Mesendoderm (in vitro differentiated cells): Measurements from ENCODE around the gene CDC42EP4.

Experiments
- DNase-seq: peaks from one replicate; pipeline ENCODE4 v3.0.0; 2013
- H2AK5ac ChIP-seq: 2 replicates; pipeline ENCODE4 v1.6.1; 2013; ENCODE audit warnings: low read length, inconsistent platforms
- H2BK120ac ChIP-seq: 2 replicates; pipeline ENCODE4 v1.6.1; 2013; ENCODE audit warnings: low read depth, mild to moderate bottlenecking, low read length, moderate library complexity, mixed read lengths
- H2BK15ac ChIP-seq: replicated peaks from 2 replicates; pipeline ENCODE4 v1.6.1; 2013; ENCODE audit warnings: low read depth, mild to moderate bottlenecking, moderate library complexity
- H2BK5ac ChIP-seq: 2 replicates; pipeline ENCODE4 v1.6.1; 2013; ENCODE audit warnings: low read length, inconsistent platforms
- H3K18ac ChIP-seq: 2 replicates; pipeline ENCODE4 v1.6.1; 2013; ENCODE audit warnings: mild to moderate bottlenecking, low read length, mixed read lengths
- H3K23ac ChIP-seq: one replicate; pipeline ENCODE4 v1.6.1; 2013; ENCODE audit warnings: low read length
- H3K27ac ChIP-seq: 2 replicates; pipeline ENCODE4 v1.5.1; 2013; ENCODE audit warnings: low read depth, mild to moderate bottlenecking, inconsistent platforms, low read length, moderate library complexity
- H3K27me3 ChIP-seq: 2 replicates; pipeline ENCODE4 v1.6.1; 2013; ENCODE audit warnings: low read length, control low read depth, mild to moderate bottlenecking, inconsistent platforms; ENCODE audit not compliant: insufficient read depth, poor library complexity
- H3K36me3 ChIP-seq: 2 replicates; pipeline ENCODE4 v1.6.1; 2013; ENCODE audit warnings: low read length, inconsistent platforms; ENCODE audit not compliant: control insufficient read depth, insufficient read depth
- H3K4ac ChIP-seq: one replicate; pipeline ENCODE4 v1.6.1; 2013; ENCODE audit warnings: low read depth, mild to moderate bottlenecking, low read length, moderate library complexity
- H3K4me1 ChIP-seq: 2 replicates; pipeline ENCODE4 v1.6.1; 2013; ENCODE audit warnings: low read depth, low read length, inconsistent platforms; ENCODE audit not compliant: control insufficient read depth
- H3K4me2 ChIP-seq: 2 replicates; pipeline ENCODE4 v1.6.1; 2013; ENCODE audit warnings: low read length
- H3K4me3 ChIP-seq: 2 replicates; pipeline ENCODE4 v1.5.1; 2013; ENCODE audit warnings: mild to moderate bottlenecking, low read length
- H3K56ac ChIP-seq: one replicate; pipeline ENCODE4 v1.6.1; 2013; ENCODE audit warnings: low read length
- H3K79me1 ChIP-seq: 2 replicates; pipeline ENCODE4 v1.6.1; 2013; ENCODE audit warnings: low read length, inconsistent platforms
- H3K79me2 ChIP-seq: 2 replicates; pipeline ENCODE4 v1.6.1; 2013; ENCODE audit warnings: mild to moderate bottlenecking, low read length; ENCODE audit not compliant: control insufficient read depth, insufficient read depth
- H3K9ac ChIP-seq: 2 replicates; pipeline ENCODE4 v1.6.1; 2013; ENCODE audit warnings: low read length, inconsistent platforms
- H4K5ac ChIP-seq: one replicate; pipeline ENCODE4 v1.6.1; 2013; ENCODE audit warnings: low read length
- H4K8ac ChIP-seq: one replicate; pipeline ENCODE4 v1.6.1; 2013; ENCODE audit warnings: low read depth, mild to moderate bottlenecking, control low read depth, low read length, moderate library complexity
- WGBS: extraction: QIAGEN DNeasy Blood & Tissue Kit; methylation state at CpG from one replicate; pipeline ENCODE4 v1.1.7; 2013; ENCODE audit warnings: low lambda C conversion rate, missing lambda C conversion rate; ENCODE audit not compliant: insufficient coverage; ENCODE audit errors: extremely low coverage; 5-methylcytosine and 5-hydroxymethylcytosine counted together

The CDC42EP4 gene

GRCh38 chr17:73323409-73324159 is 11.8 kb upstream of the CDC42EP4 start:
- Histone ChIP-seq H3K4me1 (peaks cover 20% of the 10 kb centered on the region), H2BK15ac (no peak overlapping the region), H3K4me2 (no peak overlapping the region), H2BK5ac (peak overlapping the region; percentile 27), H2BK120ac (no peak overlapping the region), H3K18ac (no peak overlapping the region), H3K36me3 (no peaks in the 10 kb centered on the region), H3K79me2 (no peaks in the 10 kb centered on the region), H2AK5ac (peak overlapping the region; percentile 83), H3K27ac (no peak overlapping the region), H3K4me3 (no peak overlapping the region), H4K5ac (no peak overlapping the region), H3K79me1 (no peaks in the 10 kb centered on the region), H3K23ac (no peak overlapping the region), H3K4ac (no peak overlapping the region), H3K9ac (no peak overlapping the region), H3K56ac (peak overlapping the region; percentile 69), H4K8ac (no peak overlapping the region), H3K27me3 (no peaks in the 10 kb centered on the region)
- DNase-seq, result no peak
- no CpG with 5 or more reads among the region's 5 CpGs for WGBS

DNA sequence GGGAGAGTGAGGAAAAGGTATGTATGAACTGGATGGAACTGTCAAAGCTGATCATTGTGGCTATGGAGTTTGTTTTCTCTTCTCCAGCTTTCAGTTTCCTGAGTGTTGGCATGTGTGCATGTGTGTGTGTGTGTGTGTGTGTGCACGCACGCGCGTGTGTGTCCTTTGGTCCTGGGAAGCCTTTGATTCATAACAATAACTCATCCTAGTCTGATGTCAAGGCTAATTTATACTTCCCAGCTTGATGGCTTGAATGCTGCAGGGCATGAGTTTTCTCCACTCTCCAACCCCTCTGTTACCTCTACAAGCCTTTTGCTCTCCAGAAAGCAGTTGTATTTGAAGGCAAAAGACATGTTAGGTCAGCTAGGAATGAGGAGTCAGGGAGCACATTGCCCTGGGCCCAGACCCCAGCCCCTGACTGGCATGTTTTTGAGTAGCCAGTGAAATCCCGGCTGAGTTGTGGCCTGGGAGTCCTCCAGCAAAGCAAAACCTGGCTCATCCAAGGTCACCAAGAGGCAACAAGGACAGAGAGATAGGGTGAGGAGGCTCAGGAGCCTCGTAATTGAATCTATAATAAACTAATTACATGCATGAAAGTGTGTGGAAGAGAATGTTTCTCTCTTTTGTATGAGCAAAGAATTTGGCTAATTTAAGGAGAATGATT is 8.9 kb upstream of the CDC42EP4 start:
- Histone ChIP-seq H3K18ac (no peak overlapping the region), H3K79me1 (no peaks in the 10 kb centered on the region), H2BK5ac (no peak overlapping the region), H3K79me2 (no peaks in the 10 kb centered on the region), H2BK120ac (no peak overlapping the region), H3K9ac (no peak overlapping the region), H3K4me3 (no peak overlapping the region), H3K4ac (no peak overlapping the region), H3K23ac (no peak overlapping the region), H4K8ac (no peak overlapping the region), H3K36me3 (no peaks in the 10 kb centered on the region), H3K4me1 (peaks cover 35% of the 10 kb centered on the region), H4K5ac (no peak overlapping the region), H3K56ac (peak overlapping the region; percentile 39), H3K4me2 (no peak overlapping the region), H3K27me3 (no peaks in the 10 kb centered on the region), H3K27ac (no peak overlapping the region), H2BK15ac (no peak overlapping the region), H2AK5ac (peak overlapping the region; percentile 4)
- no peak for DNase-seq
- no CpG with 5 or more reads among the region's 6 CpGs for WGBS

DNA sequence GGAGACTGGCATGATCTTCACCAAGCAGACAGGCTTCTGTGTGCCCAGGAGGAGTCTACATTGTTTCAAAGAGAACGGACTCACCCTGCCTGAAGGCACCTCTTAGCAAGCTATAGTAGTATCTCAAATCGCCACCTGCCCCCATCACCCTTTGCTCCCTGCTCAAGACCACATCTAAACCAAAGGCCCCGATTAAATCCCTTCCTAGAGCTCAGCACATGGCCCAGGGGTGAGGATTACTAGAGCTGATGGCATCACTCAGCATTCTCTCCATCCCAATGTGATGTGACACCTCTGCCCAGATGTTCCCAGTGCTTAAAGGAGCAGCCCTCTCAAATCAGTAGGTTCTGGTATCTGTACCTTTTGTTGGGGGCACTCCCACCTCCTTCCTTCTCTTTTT is 8.0 kb upstream of the CDC42EP4 start:
- WGBS, result no CpG with 5 or more reads among the region's 3 CpGs
- H2BK120ac ChIP-seq, result no peak overlapping the region
- H3K36me3 ChIP-seq, result no peaks in the 10 kb centered on the region
- H3K27me3 ChIP-seq, result no peaks in the 10 kb centered on the region
- peak overlapping the region; percentile 13 for H4K5ac ChIP-seq
- H2BK5ac ChIP-seq, result peak overlapping the region; percentile 85
- H2AK5ac ChIP-seq, result peak overlapping the region; percentile 97
- H3K79me1 ChIP-seq, result no peaks in the 10 kb centered on the region
- H3K4me3 ChIP-seq, result no peak overlapping the region
- H3K79me2 ChIP-seq, result no peaks in the 10 kb centered on the region
- H4K8ac ChIP-seq, result no peak overlapping the region
- peak overlapping the region; percentile 53 for H3K23ac ChIP-seq
- no peak overlapping the region for H2BK15ac ChIP-seq
- no peak overlapping the region for H3K18ac ChIP-seq
- DNase-seq, result no peak
- no peak overlapping the region for H3K4me2 ChIP-seq
- H3K56ac ChIP-seq, result peak overlapping the region; percentile 65
- H3K27ac ChIP-seq, result no peak overlapping the region
- H3K4ac ChIP-seq, result no peak overlapping the region
- no peak overlapping the region for H3K9ac ChIP-seq
- peaks cover 33% of the 10 kb centered on the region for H3K4me1 ChIP-seq

DNA sequence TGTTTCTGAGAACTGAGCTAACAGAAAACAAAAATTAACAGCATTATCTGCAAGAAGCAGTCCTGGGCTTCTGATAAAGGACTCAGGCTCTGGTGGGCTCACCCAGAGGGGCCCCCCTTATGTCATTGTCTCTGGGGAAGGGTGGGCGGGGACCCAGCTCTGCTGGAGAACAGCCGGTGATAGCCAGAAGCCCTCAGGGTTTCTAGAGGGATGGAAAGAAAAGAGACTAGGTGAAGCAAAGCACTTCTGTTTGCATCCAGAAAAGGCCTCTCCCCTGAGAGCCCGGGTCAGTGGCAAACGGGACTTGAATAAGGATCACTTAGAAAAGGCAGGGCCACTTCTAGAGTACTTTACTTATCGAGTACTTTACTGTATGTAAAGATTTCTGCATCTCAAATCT is 7.0 kb upstream of the CDC42EP4 start:
- no peak overlapping the region for H2BK5ac ChIP-seq
- no peak overlapping the region for H2BK120ac ChIP-seq
- no peak overlapping the region for H3K4ac ChIP-seq
- peaks cover 26% of the 10 kb centered on the region for H3K4me1 ChIP-seq
- H3K79me1 ChIP-seq, result no peaks in the 10 kb centered on the region
- no peak overlapping the region for H3K18ac ChIP-seq
- H3K9ac ChIP-seq, result no peak overlapping the region
- no peaks in the 10 kb centered on the region for H3K27me3 ChIP-seq
- WGBS, result no CpG with 5 or more reads among the region's 5 CpGs
- H2AK5ac ChIP-seq, result no peak overlapping the region
- H3K27ac ChIP-seq, result no peak overlapping the region
- H4K5ac ChIP-seq, result no peak overlapping the region
- H3K36me3 ChIP-seq, result no peaks in the 10 kb centered on the region
- no peak overlapping the region for H2BK15ac ChIP-seq
- H3K56ac ChIP-seq, result no peak overlapping the region
- DNase-seq, result peak; percentile 68
- H3K4me3 ChIP-seq, result no peak overlapping the region
- H4K8ac ChIP-seq, result no peak overlapping the region
- H3K23ac ChIP-seq, result no peak overlapping the region
- H3K79me2 ChIP-seq, result no peaks in the 10 kb centered on the region
- H3K4me2 ChIP-seq, result no peak overlapping the region

GRCh38 chr17:73318427-73318813 is 6.6 kb upstream of the CDC42EP4 start:
- Histone ChIP-seq H3K4me1 (peaks cover 22% of the 10 kb centered on the region), H3K27ac (peak overlapping the region; percentile 40), H2BK5ac (peak overlapping the region; percentile 52), H3K23ac (no peak overlapping the region), H4K5ac (no peak overlapping the region), H3K4ac (peak overlapping the region; percentile 81), H3K79me1 (no peaks in the 10 kb centered on the region), H2BK120ac (no peak overlapping the region), H4K8ac (no peak overlapping the region), H3K36me3 (no peaks in the 10 kb centered on the region), H3K4me3 (no peak overlapping the region), H3K27me3 (no peaks in the 10 kb centered on the region), H3K18ac (peak overlapping the region; percentile 57), H2AK5ac (no peak overlapping the region), H3K4me2 (no peak overlapping the region), H2BK15ac (no peak overlapping the region), H3K9ac (peak overlapping the region; percentile 18), H3K79me2 (no peaks in the 10 kb centered on the region), H3K56ac (peak overlapping the region; percentile 66)
- no CpG with 5 or more reads among the region's 8 CpGs for WGBS
- no peak for DNase-seq
